CD8-positive, alpha-beta memory T cell (primary cell): ENCODE results near the gene TMEM131L. TPM values are rescaled to one million over a fixed set of nuclear protein-coding genes. Genes with fewer than 3 reads are reported as not detected.

Experiments used
- CTCF ChIA-PET: fragments of 350-600 bp; sonication (Branson Sonifier 250); formaldehyde crosslinking; loops from one replicate; lab custom pipeline; 2021; ENCODE audit warnings: antibody characterized with exemption; lab: Charles Lee
- POLR2A ChIA-PET: fragments of 350-600 bp; sonication (Branson Sonifier 250); formaldehyde crosslinking; loops from one replicate; lab custom pipeline; 2021; ENCODE audit warnings: antibody characterized with exemption; lab: Charles Lee
- DNase-seq, 5 donors: peaks; one replicate each; pipeline versions ENCODE4 v3.0.0 to v3.0.0-alpha.2; 2020 to 2022; ENCODE audit warnings: mixed read lengths in 1 of 5
- H3K27ac ChIP-seq: one replicate; pipeline ENCODE4 v1.7.0; 2013; ENCODE audit warnings: low read depth, mild to moderate bottlenecking, low read length, moderate library complexity
- H3K27me3 ChIP-seq: 2 replicates; pipeline ENCODE4 v1.7.0; 2013; ENCODE audit warnings: low read length, mild to moderate bottlenecking; ENCODE audit not compliant: insufficient read depth, poor library complexity, severe bottlenecking
- H3K36me3 ChIP-seq: 2 replicates; pipeline ENCODE4 v1.7.0; 2013; ENCODE audit warnings: mild to moderate bottlenecking, low read length, moderate library complexity; ENCODE audit not compliant: insufficient read depth
- H3K4me1 ChIP-seq: 2 replicates; pipeline ENCODE4 v1.7.0; 2013; ENCODE audit warnings: mild to moderate bottlenecking, low read length, moderate library complexity; ENCODE audit not compliant: insufficient read depth
- H3K4me3 ChIP-seq: 2 replicates; pipeline ENCODE4 v1.7.0; 2013; ENCODE audit warnings: mild to moderate bottlenecking, low read length
- H3K9me3 ChIP-seq: 2 replicates; pipeline ENCODE4 v1.7.0; 2013; ENCODE audit warnings: mild to moderate bottlenecking, low read length
- H3K27ac Mint-ChIP-seq, 8 donors: one replicate each; pipeline ENCODE4 v1.8.0; 2020 to 2021; ENCODE audit warnings: mixed read lengths in 8 of 8, mild to moderate bottlenecking in 6 of 8, inconsistent platforms in 3 of 8, moderate library complexity in 3 of 8
- H3K27me3 Mint-ChIP-seq, 2 donors: one replicate each; pipeline ENCODE4 v1.8.0; 2020 to 2021; ENCODE audit warnings: mixed read lengths in 2 of 2, mild to moderate bottlenecking in 1 of 2, moderate library complexity in 1 of 2
- H3K36me3 Mint-ChIP-seq, 3 donors: one replicate each; pipeline ENCODE4 v1.8.0; 2020 to 2021; ENCODE audit warnings: mixed read lengths in 3 of 3, inconsistent platforms in 1 of 3, mild to moderate bottlenecking in 1 of 3
- H3K4me1 Mint-ChIP-seq, 3 donors: one replicate each; pipeline ENCODE4 v1.8.0; 2020 to 2021; ENCODE audit warnings: mixed read lengths in 3 of 3, inconsistent platforms in 1 of 3, mild to moderate bottlenecking in 1 of 3
- H3K4me3 Mint-ChIP-seq, 7 donors: one replicate each; pipeline ENCODE4 v1.8.0; 2020 to 2021; ENCODE audit warnings: mixed read lengths in 7 of 7, mild to moderate bottlenecking in 6 of 7, moderate library complexity in 4 of 7, inconsistent platforms in 2 of 7
- H3K9me3 Mint-ChIP-seq, 5 donors: one replicate each; pipeline ENCODE4 v1.8.0; 2020 to 2022; ENCODE audit warnings: mixed read lengths in 5 of 5, mild to moderate bottlenecking in 3 of 5, moderate library complexity in 2 of 5, inconsistent platforms in 1 of 5
- polyA plus RNA-seq: library from polyadenylated mRNA; unstranded; fragments of 300-500 nt; fragmentation: Illumina TruSeq; gene quantifications from one replicate; pipeline ENCODE4 v1.2.3, GENCODE V29; 2021
- total RNA-seq, 2 experiments: library from RNA; stranded (reverse); gene quantifications; one replicate each; pipeline ENCODE4 v1.2.3, GENCODE V29; 2021

Gene TMEM131L
- total and polyA plus RNA-seq, 3 experiments from 2014 or later, result 28.1 to 29.6 (median 28.6) TPM

- Mint-ChIP-seq H3K27ac (peak overlapping the region in 7 of 8 donors; percentile 12 to 88 (median 63)), H3K4me1 (peaks cover 78 to 86% (median 86%) of the 10 kb centered on the region in 3 donors), H3K36me3 (peaks cover 0 to 18% (median 7%) of the 10 kb centered on the region in 3 donors), H3K9me3 (no peaks in the 10 kb centered on the region), H3K27me3 (no peaks in the 10 kb centered on the region), H3K4me3 (no peak overlapping the region)
- H3K9me3 ChIP-seq, result no peaks in the 10 kb centered on the region
- H3K4me1 ChIP-seq, result peaks cover 68% of the 10 kb centered on the region
- H3K27me3 ChIP-seq, result no peaks in the 10 kb centered on the region
- no peak for DNase-seq
- ChIA-PET CTCF (no interaction called here), POLR2A (interaction anchor here (0.7 to 1.9 kb wide), 3 partner anchors 19 to 52 kb away, joined by 3 to 4 read pairs (median 3); no protein-coding TSS in a partner anchor)
- no peak overlapping the region for H3K4me3 ChIP-seq
- no peaks in the 10 kb centered on the region for H3K36me3 ChIP-seq
- no peak overlapping the region for H3K27ac ChIP-seq
Measured at GRCh38 chr4:153517159-153517558, 51.0 kb downstream of the TMEM131L start.

DNA sequence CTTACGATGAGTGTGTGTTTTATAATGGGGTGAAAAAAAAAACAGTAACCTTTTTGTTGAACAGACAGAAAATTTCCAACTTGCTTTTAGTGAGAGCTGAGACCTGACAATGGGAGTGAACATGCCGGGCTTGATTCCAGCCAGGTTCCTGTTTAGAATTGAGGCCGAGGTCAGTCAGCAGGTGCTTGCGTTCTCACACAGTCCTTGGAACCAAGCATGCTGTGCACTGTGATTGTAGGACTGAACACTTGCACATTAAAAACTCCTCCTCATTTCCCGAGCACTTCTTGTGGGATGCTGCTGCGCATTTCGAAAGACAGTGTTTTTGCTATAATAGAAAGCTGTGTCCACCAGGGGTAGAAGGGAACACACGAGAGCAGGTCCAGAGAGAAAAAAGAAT is 51.8 kb downstream of the TMEM131L start:
- ChIA-PET CTCF (interaction anchor here (0.9 kb wide), 1 partner anchor 29 kb away, joined by 3 read pairs; no protein-coding TSS in a partner anchor), POLR2A (interaction anchor here (0.7 to 1.9 kb wide), 3 partner anchors 19 to 51 kb away, joined by 3 to 4 read pairs (median 3); no protein-coding TSS in a partner anchor)
- peak overlapping the region; percentile 47 to 98 (median 81) for H3K27ac Mint-ChIP-seq
- peak overlapping the region; percentile 23 to 87 (median 78) for H3K4me3 Mint-ChIP-seq
- DNase-seq, result no peak
- Histone ChIP-seq H3K27me3 (no peaks in the 10 kb centered on the region), H3K4me3 (no peak overlapping the region), H3K27ac (no peak overlapping the region), H3K36me3 (no peaks in the 10 kb centered on the region), H3K9me3 (no peaks in the 10 kb centered on the region), H3K4me1 (peaks cover 68% of the 10 kb centered on the region)
- H3K9me3 Mint-ChIP-seq, result no peaks in the 10 kb centered on the region
- H3K36me3 Mint-ChIP-seq, result peaks cover 0 to 15% (median 7%) of the 10 kb centered on the region in 3 donors
- no peaks in the 10 kb centered on the region for H3K27me3 Mint-ChIP-seq
- peaks cover 79 to 87% (median 86%) of the 10 kb centered on the region in 3 donors for H3K4me1 Mint-ChIP-seq

DNA sequence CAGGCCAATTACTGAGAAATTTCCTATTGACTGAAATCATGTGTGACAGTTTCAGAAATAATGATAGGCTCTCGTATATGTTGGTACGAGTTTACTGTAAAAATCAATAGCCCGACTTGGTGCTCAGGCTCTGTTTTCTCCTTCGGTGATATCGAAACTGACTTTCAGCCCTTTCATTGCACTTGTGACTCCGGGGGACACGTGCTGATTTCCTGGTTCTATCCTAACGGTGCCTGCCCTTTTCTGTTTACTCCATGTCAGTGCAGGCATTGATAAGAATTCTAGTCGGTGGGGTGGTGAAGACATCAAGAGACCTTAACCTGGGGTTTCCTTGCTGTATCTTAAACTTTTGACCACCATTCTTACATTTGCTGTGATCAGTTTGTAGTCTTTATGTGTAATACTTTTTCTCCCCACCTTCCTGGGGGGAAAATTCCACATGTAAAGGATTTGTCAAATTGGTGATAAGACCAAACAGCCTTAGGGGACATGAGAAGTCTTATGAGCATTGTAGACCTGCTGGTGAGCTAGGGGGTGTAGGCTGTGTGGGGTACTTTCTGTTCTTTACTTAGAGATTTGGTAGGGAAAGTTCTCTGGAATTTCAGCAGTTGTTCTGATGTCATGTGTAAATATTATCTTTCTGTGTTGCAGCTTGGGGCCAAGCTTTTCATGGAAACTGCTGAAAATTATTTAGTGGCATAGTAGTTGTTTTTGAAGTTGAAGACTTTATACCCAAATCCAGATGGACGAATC is 52.7 kb downstream of the TMEM131L start:
- Mint-ChIP-seq H3K27ac (peak overlapping the region; percentile 43 to 98 (median 81)), H3K4me3 (peak overlapping the region; percentile 23 to 87 (median 78)), H3K27me3 (no peaks in the 10 kb centered on the region), H3K36me3 (peaks cover 0 to 15% (median 7%) of the 10 kb centered on the region in 3 donors), H3K4me1 (peaks cover 80 to 87% (median 86%) of the 10 kb centered on the region in 3 donors), H3K9me3 (no peaks in the 10 kb centered on the region)
- POLR2A ChIA-PET, result no interaction called here
- no peaks in the 10 kb centered on the region for H3K9me3 ChIP-seq
- peaks cover 75% of the 10 kb centered on the region for H3K4me1 ChIP-seq
- H3K4me3 ChIP-seq, result peak overlapping the region; percentile 7
- DNase-seq, result no peak
- CTCF ChIA-PET, result interaction anchor here (1.1 kb wide), 1 partner anchor 53 kb away, joined by 5 read pairs; the partner anchor contains the start of gene TMEM131L
- no peaks in the 10 kb centered on the region for H3K27me3 ChIP-seq
- no peak overlapping the region for H3K27ac ChIP-seq
- no peaks in the 10 kb centered on the region for H3K36me3 ChIP-seq

DNA sequence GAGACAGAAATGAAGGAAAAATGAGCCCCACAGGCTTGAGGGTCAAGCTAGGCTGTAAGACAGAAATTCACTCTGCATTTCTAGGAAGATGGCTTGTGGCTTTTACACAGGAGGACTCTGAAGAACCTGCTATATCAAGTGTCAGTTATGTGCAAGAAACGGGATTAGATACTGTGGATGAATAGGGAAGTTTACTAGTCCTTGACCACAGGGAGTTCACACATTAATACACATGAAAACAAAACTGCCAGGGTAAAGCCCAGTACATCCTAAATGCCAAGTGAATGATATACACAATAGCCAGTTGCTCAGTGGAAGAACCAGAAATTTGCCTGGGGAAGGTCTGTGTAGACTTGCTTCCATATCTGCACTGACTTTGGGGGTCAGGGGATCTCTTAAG is 53.5 kb downstream of the TMEM131L start:
- no peaks in the 10 kb centered on the region for H3K27me3 ChIP-seq
- H3K4me1 ChIP-seq, result peaks cover 84% of the 10 kb centered on the region
- H3K27me3 Mint-ChIP-seq, result no peaks in the 10 kb centered on the region
- no peaks in the 10 kb centered on the region for H3K9me3 ChIP-seq
- no peak for DNase-seq
- H3K4me3 ChIP-seq, result no peak overlapping the region
- ChIA-PET POLR2A (no interaction called here), CTCF (interaction anchor here (1.1 kb wide), 1 partner anchor 54 kb away, joined by 5 read pairs; the partner anchor contains the start of gene TMEM131L)
- H3K36me3 Mint-ChIP-seq, result peaks cover 0 to 15% (median 7%) of the 10 kb centered on the region in 3 donors
- H3K36me3 ChIP-seq, result no peaks in the 10 kb centered on the region
- H3K9me3 Mint-ChIP-seq, result no peaks in the 10 kb centered on the region
- peak overlapping the region; percentile 23 to 87 (median 73) for H3K4me3 Mint-ChIP-seq
- no peak overlapping the region for H3K27ac ChIP-seq
- H3K27ac Mint-ChIP-seq, result peak overlapping the region; percentile 9 to 95 (median 63)
- H3K4me1 Mint-ChIP-seq, result peaks cover 83 to 88% (median 88%) of the 10 kb centered on the region in 3 donors

GRCh38 chr4:153520227-153520626 is 54.1 kb downstream of the TMEM131L start:
- peaks cover 84% of the 10 kb centered on the region for H3K4me1 ChIP-seq
- Mint-ChIP-seq H3K4me1 (peaks cover 84 to 90% (median 88%) of the 10 kb centered on the region in 3 donors), H3K9me3 (no peaks in the 10 kb centered on the region), H3K27me3 (no peaks in the 10 kb centered on the region), H3K27ac (peak overlapping the region; percentile 21 to 96 (median 83)), H3K36me3 (peaks cover 0 to 13% (median 7%) of the 10 kb centered on the region in 3 donors), H3K4me3 (peak overlapping the region in 6 of 7 donors; percentile 1 to 79 (median 72))
- ChIA-PET POLR2A (interaction anchor here (1.0 kb wide), 1 partner anchor 23 kb away, joined by 4 read pairs; no protein-coding TSS in a partner anchor), CTCF (interaction anchor here (1.1 to 1.3 kb wide), 3 partner anchors 11 to 55 kb away, joined by 3 to 5 read pairs (median 4); partner anchors contain the start of gene TMEM131L)
- H3K27ac ChIP-seq, result no peak overlapping the region
- DNase-seq, result no peak
- no peak overlapping the region for H3K4me3 ChIP-seq
- no peaks in the 10 kb centered on the region for H3K27me3 ChIP-seq
- no peaks in the 10 kb centered on the region for H3K36me3 ChIP-seq
- no peaks in the 10 kb centered on the region for H3K9me3 ChIP-seq

- Mint-ChIP-seq H3K4me1 (peaks cover 80 to 90% (median 87%) of the 10 kb centered on the region in 3 donors), H3K9me3 (no peaks in the 10 kb centered on the region), H3K27me3 (no peaks in the 10 kb centered on the region), H3K36me3 (peaks cover 0 to 14% (median 7%) of the 10 kb centered on the region in 3 donors), H3K27ac (peak overlapping the region; percentile 68 to 96 (median 82)), H3K4me3 (peak overlapping the region; percentile 1 to 79 (median 73))
- no peak for DNase-seq
- Histone ChIP-seq H3K27ac (no peak overlapping the region), H3K4me1 (peaks cover 82% of the 10 kb centered on the region), H3K9me3 (no peaks in the 10 kb centered on the region), H3K36me3 (no peaks in the 10 kb centered on the region), H3K4me3 (peak overlapping the region; percentile 38), H3K27me3 (no peaks in the 10 kb centered on the region)
- POLR2A ChIA-PET, result interaction anchor here (1.0 kb wide), 1 partner anchor 24 kb away, joined by 4 read pairs; no protein-coding TSS in a partner anchor
- CTCF ChIA-PET, result interaction anchor here (1.2 to 1.7 kb wide), 3 partner anchors 10 to 88 kb away, joined by 3 to 4 read pairs (median 4); partner anchors contain the start of gene TMEM131L
Measured at GRCh38 chr4:153520801-153521329, 54.7 kb downstream of the TMEM131L start.

- POLR2A ChIA-PET, result interaction anchor here (1.4 to 1.7 kb wide), 2 partner anchors 54 to 56 kb away, joined by 8 to 12 read pairs; partner anchors contain the start of gene TMEM131L
- H3K36me3 ChIP-seq, result no peaks in the 10 kb centered on the region
Measured at GRCh38 chr4:153521478-153521877, 55.3 kb downstream of the TMEM131L start.

More at GRCh38 chr4:153521478-153521877, 55.3 kb downstream of the TMEM131L start:
- Mint-ChIP-seq H3K4me1 (peaks cover 84 to 93% (median 93%) of the 10 kb centered on the region in 3 donors), H3K4me3 (peak overlapping the region; percentile 65 to 82 (median 76)), H3K27me3 (peaks cover 0 to 1% of the 10 kb centered on the region in 2 donors), H3K36me3 (peaks cover 0 to 12% (median 8%) of the 10 kb centered on the region in 3 donors), H3K27ac (peak overlapping the region; percentile 71 to 96 (median 82)), H3K9me3 (no peaks in the 10 kb centered on the region)
- peak overlapping the region; percentile 38 for H3K4me3 ChIP-seq
- CTCF ChIA-PET, result interaction anchor here (1.0 to 1.8 kb wide), 6 partner anchors 8 to 89 kb away, joined by 3 to 8 read pairs (median 4); partner anchors contain the start of gene TMEM131L
- H3K9me3 ChIP-seq, result no peaks in the 10 kb centered on the region
- no peaks in the 10 kb centered on the region for H3K27me3 ChIP-seq
- H3K4me1 ChIP-seq, result peaks cover 87% of the 10 kb centered on the region
- DNase-seq, result peak in 1 of 5 donors; percentile 50
- H3K27ac ChIP-seq, result no peak overlapping the region
